Trophoblast cell (in vitro differentiated cells and primary cell): Measurements from ENCODE around the gene FAM78B.

ENCODE experiments used
- DNase-seq, 2 donors: peaks; one replicate each; pipeline ENCODE4 v3.0.0-alpha.2; 2016
- H2AFZ ChIP-seq: 2 replicates; pipeline ENCODE4 v1.6.1; 2013; ENCODE audit warnings: low read length, moderate library complexity, mild to moderate bottlenecking; ENCODE audit not compliant: insufficient read depth, poor library complexity
- H2AK5ac ChIP-seq: 2 replicates; pipeline ENCODE4 v1.6.1; 2013; ENCODE audit warnings: mild to moderate bottlenecking, low read length
- H2BK120ac ChIP-seq: 2 replicates; pipeline ENCODE4 v1.6.1; 2013; ENCODE audit warnings: low read length, mild to moderate bottlenecking, moderate library complexity; ENCODE audit not compliant: insufficient read depth, poor library complexity
- H2BK12ac ChIP-seq: 2 replicates; pipeline ENCODE4 v1.6.1; 2013; ENCODE audit warnings: mild to moderate bottlenecking, low read length, moderate library complexity
- H2BK5ac ChIP-seq: 2 replicates; pipeline ENCODE4 v1.6.1; 2013; ENCODE audit warnings: low read length, low read depth, moderate library complexity, mild to moderate bottlenecking; ENCODE audit not compliant: poor library complexity
- H3K14ac ChIP-seq: 2 replicates; pipeline ENCODE4 v1.6.1; 2013; ENCODE audit warnings: mild to moderate bottlenecking, low read length
- H3K18ac ChIP-seq: 2 replicates; pipeline ENCODE4 v1.6.1; 2013; ENCODE audit warnings: mild to moderate bottlenecking, low read length
- H3K23ac ChIP-seq: 2 replicates; pipeline ENCODE4 v1.6.1; 2013; ENCODE audit warnings: low read length
- H3K27ac ChIP-seq: 2 replicates; pipeline ENCODE4 v1.5.1; 2013; ENCODE audit warnings: low read depth, mild to moderate bottlenecking, inconsistent platforms, low read length, moderate library complexity
- H3K27me3 ChIP-seq: 2 replicates; pipeline ENCODE4 v1.6.1; 2013; ENCODE audit warnings: inconsistent platforms, mild to moderate bottlenecking, low read length, moderate library complexity; ENCODE audit not compliant: insufficient read depth
- H3K36me3 ChIP-seq, 2 experiments: 1 replicate in 1 of 2; 2 replicates in 1 of 2; pipeline ENCODE4 v1.6.1; 2013; ENCODE audit warnings: low read length in 2 of 2, mild to moderate bottlenecking in 2 of 2, moderate library complexity in 1 of 2; ENCODE audit not compliant: insufficient read depth in 2 of 2, control insufficient read depth in 1 of 2
- H3K4ac ChIP-seq: 2 replicates; pipeline ENCODE4 v1.6.1; 2013; ENCODE audit warnings: low read depth, mild to moderate bottlenecking, low read length, moderate library complexity
- H3K4me1 ChIP-seq, 2 experiments: 1 replicate in 1 of 2; 2 replicates in 1 of 2; pipeline ENCODE4 v1.6.1; 2013; ENCODE audit warnings: low read length in 2 of 2, mild to moderate bottlenecking in 2 of 2, moderate library complexity in 1 of 2; ENCODE audit not compliant: insufficient read depth in 2 of 2, control insufficient read depth in 1 of 2
- H3K4me2 ChIP-seq: 2 replicates; pipeline ENCODE4 v1.6.1; 2013; ENCODE audit warnings: inconsistent platforms, mild to moderate bottlenecking, low read length, moderate library complexity
- H3K4me3 ChIP-seq: 2 replicates; pipeline ENCODE4 v1.5.1; 2013; ENCODE audit warnings: mild to moderate bottlenecking, low read depth, low read length, inconsistent platforms
- H3K79me1 ChIP-seq: one replicate; pipeline ENCODE4 v1.6.1; 2013; ENCODE audit warnings: low read length
- H3K79me2 ChIP-seq: 2 replicates; pipeline ENCODE4 v1.6.1; 2013; ENCODE audit warnings: low read length, mild to moderate bottlenecking; ENCODE audit not compliant: control insufficient read depth, insufficient read depth, poor library complexity
- H3K9ac ChIP-seq: 2 replicates; pipeline ENCODE4 v1.6.1; 2013; ENCODE audit warnings: mild to moderate bottlenecking, low read length
- H3K9me3 ChIP-seq: 2 replicates; pipeline ENCODE4 v1.6.1; 2013; ENCODE audit warnings: low read depth, mild to moderate bottlenecking, control low read depth, inconsistent platforms, low read length; ENCODE audit not compliant: insufficient read depth
- H4K12ac ChIP-seq: 2 replicates; pipeline ENCODE4 v1.6.1; 2013; ENCODE audit warnings: low read depth, mild to moderate bottlenecking, low read length, moderate library complexity
- H4K8ac ChIP-seq: 2 replicates; pipeline ENCODE4 v1.6.1; 2013; ENCODE audit warnings: low read depth, mild to moderate bottlenecking, low read length, moderate library complexity
- H4K91ac ChIP-seq: one replicate; pipeline ENCODE4 v1.6.1; 2013; ENCODE audit warnings: low read depth, mild to moderate bottlenecking, low read length, moderate library complexity
- WGBS: extraction: QIAGEN DNeasy Blood & Tissue Kit; methylation state at CpG from one replicate; pipeline ENCODE4 v1.1.7; 2013; ENCODE audit warnings: missing lambda C conversion rate; ENCODE audit not compliant: insufficient read length, insufficient coverage; ENCODE audit errors: extremely low coverage; 5-methylcytosine and 5-hydroxymethylcytosine counted together

Gene FAM78B

DNA sequence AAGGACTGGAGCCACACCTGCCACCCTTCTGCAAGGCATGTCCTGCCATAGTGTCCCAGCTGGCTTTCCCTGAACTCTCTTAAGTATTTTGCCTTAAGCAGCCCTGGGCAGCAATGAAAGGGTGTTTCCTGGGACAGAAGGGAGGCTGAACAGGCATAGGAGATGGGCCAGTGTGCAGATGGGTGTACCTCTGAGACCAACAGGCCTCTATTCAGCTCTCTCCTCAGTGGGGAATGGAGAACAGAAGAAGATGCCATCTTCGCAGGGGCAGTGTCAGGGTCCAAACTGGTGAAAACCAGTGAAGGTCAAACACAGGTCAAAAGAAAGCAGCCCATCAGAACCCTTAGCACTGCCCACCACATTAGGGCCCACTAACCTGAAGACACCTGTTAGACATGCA is 53.2 kb downstream of the FAM78B start:
- H3K4me3 ChIP-seq, result no peak overlapping the region
- WGBS, result no CpG with 5 or more reads among the region's 1 CpG

DNA sequence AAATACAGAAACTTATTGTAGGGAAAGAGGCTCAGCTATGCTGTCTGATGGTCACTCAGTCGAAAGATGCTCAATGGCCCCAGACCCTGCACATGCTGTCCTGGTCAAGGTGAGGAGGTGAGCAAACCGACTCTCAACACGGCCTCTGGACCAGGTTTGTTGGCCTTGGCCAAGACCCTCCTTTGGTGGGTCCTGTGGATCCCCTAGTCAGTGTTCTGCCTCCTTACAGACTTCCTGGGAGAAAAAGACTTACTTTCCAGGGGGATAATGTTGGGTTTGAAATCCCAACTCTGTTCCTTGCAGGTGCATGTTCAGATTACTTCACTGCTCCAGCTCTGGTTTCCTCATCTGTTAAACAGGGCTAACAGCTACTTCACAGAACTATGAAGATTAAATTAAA is 53.8 kb downstream of the FAM78B start:
- no peak overlapping the region for H2BK5ac ChIP-seq
- no peaks in the 10 kb centered on the region for H3K36me3 ChIP-seq
- no CpG with 5 or more reads among the region's 3 CpGs for WGBS
- DNase-seq, result no peak
- no peak overlapping the region for H2AK5ac ChIP-seq
- no peak overlapping the region for H3K4me2 ChIP-seq
- H3K9me3 ChIP-seq, result no peaks in the 10 kb centered on the region
- H3K79me2 ChIP-seq, result no peaks in the 10 kb centered on the region
- no peak overlapping the region for H3K23ac ChIP-seq
- H3K27me3 ChIP-seq, result no peaks in the 10 kb centered on the region
- H2BK120ac ChIP-seq, result no peak overlapping the region
- H4K12ac ChIP-seq, result no peak overlapping the region
- no peaks in the 10 kb centered on the region for H3K79me1 ChIP-seq
- H3K14ac ChIP-seq, result no peak overlapping the region
- H2AFZ ChIP-seq, result no peak overlapping the region
- no peak overlapping the region for H3K4me3 ChIP-seq
- H3K4me1 ChIP-seq, result no peaks in the 10 kb centered on the region
- H3K18ac ChIP-seq, result no peak overlapping the region
- H3K4ac ChIP-seq, result no peak overlapping the region
- H3K27ac ChIP-seq, result no peak overlapping the region
- H4K8ac ChIP-seq, result no peak overlapping the region
- no peak overlapping the region for H3K9ac ChIP-seq
- no peak overlapping the region for H4K91ac ChIP-seq
- no peak overlapping the region for H2BK12ac ChIP-seq

More for the DNA sequence above, 53.2 kb downstream of the FAM78B start:
- Histone ChIP-seq H3K4ac (no peak overlapping the region), H3K27me3 (no peaks in the 10 kb centered on the region), H3K79me2 (no peaks in the 10 kb centered on the region), H2AK5ac (no peak overlapping the region), H4K91ac (no peak overlapping the region), H3K18ac (no peak overlapping the region), H2BK12ac (no peak overlapping the region), H3K36me3 (no peaks in the 10 kb centered on the region), H3K9ac (no peak overlapping the region), H2AFZ (no peak overlapping the region), H3K79me1 (no peaks in the 10 kb centered on the region), H3K9me3 (no peaks in the 10 kb centered on the region), H3K4me2 (no peak overlapping the region), H3K23ac (no peak overlapping the region), H4K12ac (no peak overlapping the region), H3K27ac (no peak overlapping the region), H2BK120ac (no peak overlapping the region), H3K4me1 (no peaks in the 10 kb centered on the region), H4K8ac (no peak overlapping the region), H2BK5ac (no peak overlapping the region), H3K14ac (no peak overlapping the region)
- no peak for DNase-seq

DNA sequence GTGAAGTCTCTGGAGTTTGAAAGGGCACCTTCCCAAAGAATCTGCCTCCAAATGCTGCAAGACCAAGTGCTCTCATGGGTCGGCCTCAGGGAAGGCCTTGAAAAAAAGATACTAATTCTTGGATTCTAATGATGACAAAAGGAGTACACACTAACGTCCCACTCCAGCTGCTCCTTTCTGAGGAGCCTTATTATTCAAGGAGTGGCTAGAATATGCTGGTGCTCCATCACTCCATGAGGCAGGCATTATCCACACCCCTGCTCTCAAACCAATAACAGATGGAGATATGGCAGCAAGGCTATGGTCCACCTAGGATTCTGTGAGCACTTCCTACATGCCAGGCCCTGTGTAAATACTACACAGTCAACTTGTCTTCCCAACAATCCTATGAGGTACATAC is 54.4 kb downstream of the FAM78B start:
- Histone ChIP-seq H2AFZ (no peak overlapping the region), H3K27ac (no peak overlapping the region), H3K9ac (no peak overlapping the region), H2BK12ac (no peak overlapping the region), H3K18ac (no peak overlapping the region), H2BK120ac (no peak overlapping the region), H3K79me1 (no peaks in the 10 kb centered on the region), H3K14ac (no peak overlapping the region), H3K9me3 (no peaks in the 10 kb centered on the region), H4K12ac (no peak overlapping the region), H2BK5ac (no peak overlapping the region), H3K36me3 (no peaks in the 10 kb centered on the region), H4K8ac (no peak overlapping the region), H3K27me3 (no peaks in the 10 kb centered on the region), H4K91ac (no peak overlapping the region), H3K4me2 (no peak overlapping the region), H3K23ac (no peak overlapping the region), H3K4ac (no peak overlapping the region), H3K4me3 (no peak overlapping the region), H3K4me1 (no peaks in the 10 kb centered on the region), H3K79me2 (no peaks in the 10 kb centered on the region), H2AK5ac (no peak overlapping the region)
- no CpG with 5 or more reads among the region's 2 CpGs for WGBS
- DNase-seq, result no peak

DNA sequence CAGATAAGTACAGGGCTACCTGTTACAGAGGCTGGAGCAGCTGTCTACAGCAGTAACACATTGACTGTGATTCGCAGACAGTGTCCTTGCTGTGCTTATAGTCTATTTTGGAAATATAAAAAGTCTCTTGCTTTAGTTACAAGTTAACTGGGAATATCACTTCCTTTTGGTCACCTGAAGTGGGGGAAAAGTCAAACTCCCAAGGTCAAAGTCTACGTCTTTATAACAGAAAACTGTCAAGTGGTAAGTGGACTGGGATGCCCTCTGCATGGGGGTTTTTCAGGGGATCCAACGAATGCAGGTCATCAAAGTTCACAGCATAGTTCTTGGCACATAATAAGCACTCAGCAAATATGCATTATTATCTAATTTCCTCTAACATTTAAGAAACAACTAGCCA is 55.4 kb downstream of the FAM78B start:
- no CpG with 5 or more reads among the region's 3 CpGs for WGBS

More for the DNA sequence above, 55.4 kb downstream of the FAM78B start:
- H2BK5ac ChIP-seq, result no peak overlapping the region
- no peak overlapping the region for H3K4me3 ChIP-seq
- no peak overlapping the region for H2BK120ac ChIP-seq
- no peak overlapping the region for H4K8ac ChIP-seq
- no peak for DNase-seq
- no peak overlapping the region for H3K4ac ChIP-seq
- no peak overlapping the region for H2AK5ac ChIP-seq
- no peaks in the 10 kb centered on the region for H3K79me1 ChIP-seq
- H3K36me3 ChIP-seq, result no peaks in the 10 kb centered on the region
- no peak overlapping the region for H2AFZ ChIP-seq
- no peak overlapping the region for H3K9ac ChIP-seq
- H3K18ac ChIP-seq, result no peak overlapping the region
- no peaks in the 10 kb centered on the region for H3K27me3 ChIP-seq
- H3K79me2 ChIP-seq, result no peaks in the 10 kb centered on the region
- H3K4me1 ChIP-seq, result no peaks in the 10 kb centered on the region
- no peak overlapping the region for H4K91ac ChIP-seq
- no peaks in the 10 kb centered on the region for H3K9me3 ChIP-seq
- no peak overlapping the region for H3K14ac ChIP-seq
- no peak overlapping the region for H3K4me2 ChIP-seq
- H2BK12ac ChIP-seq, result no peak overlapping the region
- no peak overlapping the region for H3K27ac ChIP-seq
- H3K23ac ChIP-seq, result no peak overlapping the region
- H4K12ac ChIP-seq, result no peak overlapping the region
